HEK293T (cell line): ENCODE results near the gene CLEC4G.

Experiments
- BHLHE40 ChIP-seq: fragments of 450-650 bp; IDR thresholded peaks from 2 replicates; pipeline ENCODE4 v1.6.1; 2016; ENCODE audit warnings: mild to moderate bottlenecking, moderate library complexity, borderline replicate concordance
- CTBP1 ChIP-seq: fragments of 450-650 bp; IDR thresholded peaks from 2 replicates; pipeline ENCODE4 v1.6.1; 2016; ENCODE audit warnings: borderline replicate concordance
- FOXA1 ChIP-seq: fragments of 450-650 bp; IDR thresholded peaks from 2 replicates; pipeline ENCODE4 v1.6.1; 2016; ENCODE audit warnings: mild to moderate bottlenecking
- FOXK2 ChIP-seq: fragments of 450-650 bp; IDR thresholded peaks from 2 replicates; pipeline ENCODE4 v1.6.1; 2016; ENCODE audit warnings: mild to moderate bottlenecking
- FOXM1 ChIP-seq: fragments of 450-650 bp; IDR thresholded peaks from 2 replicates; pipeline ENCODE4 v1.6.1; 2017; ENCODE audit warnings: mild to moderate bottlenecking, borderline replicate concordance
- HDGF ChIP-seq: fragments of 450-650 bp; IDR thresholded peaks from 2 replicates; pipeline ENCODE4 v1.6.1; 2017; ENCODE audit warnings: antibody characterized with exemption, borderline replicate concordance
- L3MBTL2 ChIP-seq: fragments of 450-650 bp; conservative IDR thresholded peaks from 2 replicates; pipeline ENCODE4 v1.6.1; 2016; ENCODE audit warnings: mild to moderate bottlenecking
- NFRKB ChIP-seq: fragments of 450-650 bp; IDR thresholded peaks from 2 replicates; pipeline ENCODE4 v1.6.1; 2016; ENCODE audit warnings: mild to moderate bottlenecking, moderate library complexity
- SP1 ChIP-seq: fragments of 450-650 bp; IDR thresholded peaks from 2 replicates; pipeline ENCODE4 v1.6.1; 2017
- TARDBP ChIP-seq: fragments of 450-650 bp; IDR thresholded peaks from 2 replicates; pipeline ENCODE4 v1.6.1; 2016
- ZNF384 ChIP-seq: fragments of 450-650 bp; IDR thresholded peaks from 2 replicates; pipeline ENCODE4 v1.6.1; 2016
- TF ChIP-seq, protein P1 (sequence below): fragments of 450-650 bp; IDR thresholded peaks from 2 replicates; pipeline ENCODE4 v1.6.1; 2016

DNA sequence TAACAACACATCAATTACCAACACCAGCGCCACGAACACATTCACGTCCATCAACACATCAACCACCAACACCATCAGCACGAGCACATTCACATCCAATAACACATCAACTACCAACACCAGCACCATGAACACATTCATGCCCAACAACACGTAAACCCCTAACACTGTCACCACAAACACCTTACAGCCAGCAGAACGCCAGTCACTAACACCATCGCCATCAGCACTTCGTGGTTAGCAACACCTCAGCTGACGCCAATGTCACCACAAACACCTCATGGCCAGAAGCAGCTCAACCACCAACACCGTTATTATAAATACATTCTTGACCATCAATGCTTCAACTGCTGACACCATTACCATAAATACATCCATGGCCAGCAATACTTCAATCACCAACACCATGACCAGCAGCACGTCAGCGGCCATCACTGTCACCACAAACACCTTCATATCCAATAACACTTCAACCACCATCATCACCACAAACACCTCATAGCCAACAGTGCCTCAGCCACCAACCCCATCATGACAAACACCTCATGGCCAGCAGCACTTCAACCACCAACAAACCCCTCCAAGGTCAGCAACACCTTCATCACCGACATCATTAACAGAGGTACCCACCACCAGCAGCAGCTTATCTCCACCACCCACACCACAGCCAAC, 39.4 kb downstream of the CLEC4G start:
- TF ChIP-seq CTBP1 (no peak), FOXA1 (no peak), BHLHE40 (no peak), FOXM1 (no peak), HDGF (no peak), SP1 (no peak), NFRKB (no peak), FOXK2 (no peak), ZNF384 (no peak), TARDBP (no peak), L3MBTL2 (no peak)
- TF ChIP-seq, protein P1, sequence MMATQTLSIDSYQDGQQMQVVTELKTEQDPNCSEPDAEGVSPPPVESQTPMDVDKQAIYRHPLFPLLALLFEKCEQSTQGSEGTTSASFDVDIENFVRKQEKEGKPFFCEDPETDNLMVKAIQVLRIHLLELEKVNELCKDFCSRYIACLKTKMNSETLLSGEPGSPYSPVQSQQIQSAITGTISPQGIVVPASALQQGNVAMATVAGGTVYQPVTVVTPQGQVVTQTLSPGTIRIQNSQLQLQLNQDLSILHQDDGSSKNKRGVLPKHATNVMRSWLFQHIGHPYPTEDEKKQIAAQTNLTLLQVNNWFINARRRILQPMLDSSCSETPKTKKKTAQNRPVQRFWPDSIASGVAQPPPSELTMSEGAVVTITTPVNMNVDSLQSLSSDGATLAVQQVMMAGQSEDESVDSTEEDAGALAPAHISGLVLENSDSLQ = no peak
